ENCODE results near the gene MEST.
A peak's percentile ranks its signal among the peaks of the same experiment; 100 is the strongest.
"Not testable (repeated sequence)": the region's sequence is repeated elsewhere in the genome, so short reads cannot be mapped to it uniquely, and the experiment has no call there.

MEST gene

GRCh38 chr7:130491841-130492522, at the start of gene MEST:
MEST (plus strand) TSS chr7:130492085; CDS start chr7:130492314, 229 bp downstream.
- DNase-seq, result no peak

GRCh38 chr7:130442601-130443000, 49.3 kb upstream of the MEST start:
- DNase-seq, result no peak

- peak; percentile 38 for DNase-seq
Observed at GRCh38 chr7:130444234-130444633, 47.7 kb upstream of the MEST start.

GRCh38 chr7:130444751-130445407, 47.0 kb upstream of the MEST start:
- DNase-seq, result no peak

- no peak for DNase-seq
Observed at GRCh38 chr7:130446259-130446658, 45.6 kb upstream of the MEST start.

GRCh38 chr7:130451344-130451743, 40.5 kb upstream of the MEST start:
- not testable (repeated sequence) for DNase-seq

- DNase-seq, result no peak
Observed at GRCh38 chr7:130452951-130453350, 38.9 kb upstream of the MEST start.

- no peak for DNase-seq
Observed at GRCh38 chr7:130454959-130455358, 36.9 kb upstream of the MEST start.

- peak; percentile 77 for DNase-seq
Observed at GRCh38 chr7:130458257-130458656, 33.6 kb upstream of the MEST start.

- DNase-seq, result no peak
Observed at GRCh38 chr7:130461272-130461671, 30.6 kb upstream of the MEST start.

GRCh38 chr7:130463553-130464434, 28.1 kb upstream of the MEST start:
- peak; percentile 78 for DNase-seq

- DNase-seq, result no peak
Observed at GRCh38 chr7:130468612-130469011, 23.3 kb upstream of the MEST start.

GRCh38 chr7:130471974-130472373, 19.9 kb upstream of the MEST start:
- DNase-seq, result no peak

- DNase-seq, result peak; percentile 51
Observed at GRCh38 chr7:130473289-130473688, 18.6 kb upstream of the MEST start.

- DNase-seq, result no peak
Observed at GRCh38 chr7:130473876-130474275, 18.0 kb upstream of the MEST start.

- DNase-seq, result no peak
Observed at GRCh38 chr7:130475776-130476175, 16.1 kb upstream of the MEST start.

GRCh38 chr7:130476297-130477150, 15.4 kb upstream of the MEST start:
- DNase-seq, result no peak

- DNase-seq, result no peak
Observed at GRCh38 chr7:130478991-130479390, 12.9 kb upstream of the MEST start.

- no peak for DNase-seq
Observed at GRCh38 chr7:130479716-130480400, 12.0 kb upstream of the MEST start.

- peak; percentile 17 for DNase-seq
Observed at GRCh38 chr7:130481898-130482297, 10.0 kb upstream of the MEST start.

GRCh38 chr7:130483031-130483430, 8.9 kb upstream of the MEST start:
- DNase-seq, result no peak

GRCh38 chr7:130485734-130486113, 6.2 kb upstream of the MEST start:
- DNase-seq, result no peak

All from OCI-M1 (cell line).